IPS-20b (cell line): ENCODE data around the gene RNF181.
"Not testable (repeated sequence)": the region's sequence is repeated elsewhere in the genome, so short reads cannot be mapped to it uniquely, and the experiment has no call there.

ENCODE experiments used
- H3K27ac ChIP-seq: one replicate; pipeline ENCODE4 v1.5.1; 2013; ENCODE audit warnings: low read length
- H3K27me3 ChIP-seq: 2 replicates; pipeline ENCODE4 v1.6.1; 2013; ENCODE audit warnings: mild to moderate bottlenecking, low read length, inconsistent platforms; ENCODE audit not compliant: insufficient read depth
- H3K36me3 ChIP-seq: 2 replicates; pipeline ENCODE4 v1.6.1; 2013; ENCODE audit warnings: low read depth, mild to moderate bottlenecking, inconsistent platforms, low read length, moderate library complexity; ENCODE audit not compliant: insufficient read depth
- H3K4me1 ChIP-seq: 2 replicates; pipeline ENCODE4 v1.6.1; 2013; ENCODE audit warnings: mild to moderate bottlenecking, control low read depth, inconsistent platforms, low read length, moderate library complexity; ENCODE audit not compliant: insufficient read depth
- H3K4me3 ChIP-seq: 2 replicates; pipeline ENCODE4 v1.5.1; 2013; ENCODE audit warnings: mild to moderate bottlenecking, low read length, inconsistent platforms
- H3K9ac ChIP-seq: 2 replicates; pipeline ENCODE4 v1.6.1; 2013; ENCODE audit warnings: low read depth, mild to moderate bottlenecking, inconsistent platforms, low read length, moderate library complexity
- H3K9me3 ChIP-seq: 2 replicates; pipeline ENCODE4 v1.6.1; 2013; ENCODE audit warnings: mild to moderate bottlenecking, low read depth, low read length, inconsistent platforms; ENCODE audit not compliant: insufficient read depth

Gene RNF181

GRCh38 chr2:85611217-85611704, 15.7 kb downstream of the RNF181 start:
- Histone ChIP-seq H3K9me3 (no peaks in the 10 kb centered on the region), H3K9ac (peak overlapping the region; percentile 79), H3K27me3 (no peaks in the 10 kb centered on the region), H3K4me1 (no peaks in the 10 kb centered on the region), H3K4me3 (peak overlapping the region; percentile 88), H3K36me3 (peaks cover 25% of the 10 kb centered on the region), H3K27ac (no peak overlapping the region)

- H3K4me3 ChIP-seq = peak within 1 kb of the TSS; percentile 88
- H3K36me3 ChIP-seq = peaks cover 25% of the 10 kb centered on the region
- 0 out of 2 replicates have a peak, but pooled peaks cover under 1% of the 10 kb centered on the region for H3K4me1 ChIP-seq
- peak within 1 kb of the TSS; percentile 79 for H3K9ac ChIP-seq
- no peaks in the 10 kb centered on the region for H3K27me3 ChIP-seq
- H3K9me3 ChIP-seq = no peaks in the 10 kb centered on the region
- peak within 1 kb of the TSS; percentile 34 for H3K27ac ChIP-seq
Measured at GRCh38 chr2:85611705-85612587, 16.4 kb downstream of the RNF181 start, which contains the start of gene C2orf68. C2orf68 (minus strand) TSS chr2:85612066; CDS start chr2:85611984, 82 bp downstream.

- Histone ChIP-seq H3K36me3 (peaks cover 23% of the 10 kb centered on the region), H3K27me3 (no peaks in the 10 kb centered on the region), H3K9me3 (no peaks in the 10 kb centered on the region), H3K4me1 (peaks cover 4% of the 10 kb centered on the region; the same call in 1 of the 2 replicates), H3K4me3 (no peak overlapping the region), H3K9ac (no peak overlapping the region), H3K27ac (no peak overlapping the region)
Measured at GRCh38 chr2:85613717-85614515, 18.4 kb downstream of the RNF181 start.

- H3K4me1 ChIP-seq, H3K9me3 ChIP-seq, H3K27me3 ChIP-seq, H3K9ac ChIP-seq, H3K27ac ChIP-seq, H3K4me3 ChIP-seq: not testable (repeated sequence)
- H3K36me3 ChIP-seq = peaks cover 26% of the 10 kb centered on the region
Measured at GRCh38 chr2:85614757-85615156, 19.2 kb downstream of the RNF181 start.

- Histone ChIP-seq H3K27me3 (no peaks in the 10 kb centered on the region), H3K27ac (no peak overlapping the region), H3K9me3 (no peaks in the 10 kb centered on the region), H3K36me3 (peaks cover 28% of the 10 kb centered on the region), H3K9ac (peak overlapping the region; percentile 90; the same call in 1 of the 2 replicates), H3K4me3 (no peak overlapping the region; the same call in 1 of the 2 replicates), H3K4me1 (peaks cover 4% of the 10 kb centered on the region; the same call in 1 of the 2 replicates)
Measured at GRCh38 chr2:85615413-85615728, 19.8 kb downstream of the RNF181 start.

GRCh38 chr2:85617723-85618122, 22.2 kb downstream of the RNF181 start:
- H3K9ac ChIP-seq, H3K27me3 ChIP-seq, H3K9me3 ChIP-seq, H3K27ac ChIP-seq, H3K4me1 ChIP-seq: not testable (repeated sequence)
- H3K4me3 ChIP-seq = peak overlapping the region; percentile 86
- H3K36me3 ChIP-seq = peaks cover 47% of the 10 kb centered on the region

- H3K27me3 ChIP-seq = no peaks in the 10 kb centered on the region
- no peak overlapping the region for H3K27ac ChIP-seq
- H3K4me3 ChIP-seq = no peak overlapping the region
- H3K9ac ChIP-seq = no peak overlapping the region
- peaks cover 65% of the 10 kb centered on the region for H3K36me3 ChIP-seq
- peaks cover 4% of the 10 kb centered on the region; the same call in 1 of the 2 replicates for H3K4me1 ChIP-seq
- no peaks in the 10 kb centered on the region for H3K9me3 ChIP-seq
Measured at GRCh38 chr2:85619617-85620016, 24.1 kb downstream of the RNF181 start.

GRCh38 chr2:85621338-85621737, 25.8 kb downstream of the RNF181 start:
- Histone ChIP-seq H3K27ac (no peak overlapping the region), H3K9me3 (no peaks in the 10 kb centered on the region), H3K4me1 (peaks cover 4% of the 10 kb centered on the region; the same call in 1 of the 2 replicates), H3K9ac (no peak overlapping the region), H3K27me3 (no peaks in the 10 kb centered on the region), H3K36me3 (peaks cover 82% of the 10 kb centered on the region), H3K4me3 (no peak overlapping the region)

GRCh38 chr2:85623991-85624390, 28.4 kb downstream of the RNF181 start:
- Histone ChIP-seq H3K4me3 (no peak overlapping the region), H3K27me3 (no peaks in the 10 kb centered on the region), H3K9ac (no peak overlapping the region), H3K4me1 (no peaks in the 10 kb centered on the region; the same call in 1 of the 2 replicates), H3K27ac (no peak overlapping the region), H3K36me3 (peaks cover 96% of the 10 kb centered on the region), H3K9me3 (no peaks in the 10 kb centered on the region)

GRCh38 chr2:85628658-85629057, 33.1 kb downstream of the RNF181 start:
- Histone ChIP-seq H3K4me3 (no peak overlapping the region), H3K27ac (no peak overlapping the region), H3K9ac (no peak overlapping the region), H3K36me3 (peaks cover 97% of the 10 kb centered on the region), H3K4me1 (no peaks in the 10 kb centered on the region), H3K27me3 (no peaks in the 10 kb centered on the region), H3K9me3 (no peaks in the 10 kb centered on the region)

GRCh38 chr2:85631316-85631715, 35.8 kb downstream of the RNF181 start:
- Histone ChIP-seq H3K27me3 (no peaks in the 10 kb centered on the region), H3K9ac (no peak overlapping the region), H3K4me1 (no peaks in the 10 kb centered on the region), H3K9me3 (no peaks in the 10 kb centered on the region), H3K4me3 (no peak overlapping the region), H3K27ac (no peak overlapping the region), H3K36me3 (peaks cover 93% of the 10 kb centered on the region)
